Measurements from ENCODE around the gene RILPL2. TPM values are rescaled to one million over a fixed set of nuclear protein-coding genes. Genes with fewer than 3 reads are reported as not detected.
A peak's percentile ranks its signal among the peaks of the same experiment; 100 is the strongest.
"Not testable (repeated sequence)": the region's sequence is repeated elsewhere in the genome, so short reads cannot be mapped to it uniquely, and the experiment has no call there.

The RILPL2 gene
- polyA plus RNA-seq, 3 donors, result 19.3 to 25.1 (median 21.0) TPM

- H3K9me3 ChIP-seq (replicated peaks in 1 of 2; ENCODE audit: control insufficient read depth in 1 of 2, insufficient read depth in 1 of 2, low read length in 2 of 2), result no peaks in the 10 kb centered on the region
- no peak for TF ChIP-seq CTCF (IDR thresholded peaks at IDR 0.05)
- intact Hi-C loops (cut with micrococcal nuclease), result loop anchor here in 1 of 2 donors (5.0 kb wide), 2 partner anchors 76 to 124 kb away; partner anchors contain the start of genes KMT5A and TMED2
- Mint-ChIP-seq H3K27ac (peak within 1 kb of the TSS; percentile 99 to 100 (median 100)), H3K36me3 (peaks cover 7 to 12% of the 10 kb centered on the region in 2 donors), H3K4me1 (peaks cover 20% of the 10 kb centered on the region), H3K4me3 (peak within 1 kb of the TSS; percentile 97 to 99), H3K9me3 (no peaks in the 10 kb centered on the region), H3K27me3 (ENCODE audit: low read depth in 3 of 3) (no peaks in the 10 kb centered on the region)
- peak within 1 kb of the TSS; percentile 99 for H2AFZ ChIP-seq (ENCODE audit: insufficient read depth, low read depth, low read length, poor library complexity, severe bottlenecking)
- under 1% methylated on average over 38 of the region's 48 CpGs for WGBS (ENCODE audit: insufficient coverage)
- peak within 1 kb of the TSS; percentile 97 to 99 for H3K27ac ChIP-seq (ENCODE audit: low read depth in 1 of 2, low read length in 2 of 2)
- peak within 1 kb of the TSS; percentile 80 for H3K4me2 ChIP-seq (replicated peaks; ENCODE audit: extremely low read depth, low read length, poor library complexity, severe bottlenecking)
- peak within 1 kb of the TSS; percentile 56 to 98 (median 74) for H3K4me3 ChIP-seq (replicated peaks in 1 of 3; ENCODE audit: low read depth in 2 of 3, low read length in 3 of 3)
- DNase-seq, result peak; percentile 73 to 76 (median 74)
- H3K36me3 ChIP-seq (replicated peaks in 1 of 2; ENCODE audit: control insufficient read depth in 1 of 2, insufficient read depth in 2 of 2, low read length in 2 of 2), result peaks cover 0 to 4% of the 10 kb centered on the region in 2 donors
- no peaks in the 10 kb centered on the region for H3K27me3 ChIP-seq (ENCODE audit: control insufficient read depth in 2 of 2, insufficient read depth in 2 of 2, low read length in 2 of 2)
- H3K79me2 ChIP-seq (ENCODE audit: insufficient read depth, low read length), result peaks cover 47% of the 10 kb centered on the region
- H3K4me1 ChIP-seq (ENCODE audit: control insufficient read depth in 1 of 2, insufficient read depth in 2 of 2, low read length in 2 of 2), result peaks cover 16 to 18% of the 10 kb centered on the region in 2 donors
- peaks cover 10% of the 10 kb centered on the region for H4K20me1 ChIP-seq (ENCODE audit: insufficient read depth, low read length)
- H3K9ac ChIP-seq (ENCODE audit: insufficient read depth, low read length, poor library complexity, severe bottlenecking), result peak within 1 kb of the TSS; percentile 96
Measured at GRCh38 chr12:123457980-123458779, 21.7 kb upstream of the RILPL2 start, which contains the start of gene SNRNP35. TSS of gene SNRNP35 (plus strand) at chr12:123458139. CDS start at chr12:123465541, 7,402 bp downstream.

- Histone ChIP-seq H3K4me1 (ENCODE audit: control insufficient read depth in 1 of 2, insufficient read depth in 2 of 2, low read length in 2 of 2) (peaks cover 12 to 18% of the 10 kb centered on the region in 2 donors), H3K9me3 (replicated peaks in 1 of 2; ENCODE audit: control insufficient read depth in 1 of 2, insufficient read depth in 1 of 2, low read length in 2 of 2) (no peaks in the 10 kb centered on the region), H3K4me2 (replicated peaks; ENCODE audit: extremely low read depth, low read length, poor library complexity, severe bottlenecking) (no peak overlapping the region), H3K36me3 (replicated peaks in 1 of 2; ENCODE audit: control insufficient read depth in 1 of 2, insufficient read depth in 2 of 2, low read length in 2 of 2) (no peaks in the 10 kb centered on the region), H3K9ac (ENCODE audit: insufficient read depth, low read length, poor library complexity, severe bottlenecking) (no peak overlapping the region), H3K27me3 (ENCODE audit: control insufficient read depth in 2 of 2, insufficient read depth in 2 of 2, low read length in 2 of 2) (no peaks in the 10 kb centered on the region), H4K20me1 (ENCODE audit: insufficient read depth, low read length) (no peaks in the 10 kb centered on the region), H3K4me3 (replicated peaks in 1 of 3; ENCODE audit: low read depth in 2 of 3, low read length in 3 of 3) (no peak overlapping the region), H2AFZ (ENCODE audit: insufficient read depth, low read depth, low read length, poor library complexity, severe bottlenecking) (no peak overlapping the region), H3K79me2 (ENCODE audit: insufficient read depth, low read length) (no peaks in the 10 kb centered on the region), H3K27ac (ENCODE audit: low read depth in 1 of 2, low read length in 2 of 2) (no peak overlapping the region)
- no peak for TF ChIP-seq CTCF (IDR thresholded peaks at IDR 0.05)
- intact Hi-C loops (cut with micrococcal nuclease), result no loop called here
- peaks cover 16% of the 10 kb centered on the region for H3K4me1 Mint-ChIP-seq
- H3K36me3 Mint-ChIP-seq, result no peaks in the 10 kb centered on the region
- DNase-seq, result no peak
- no peak overlapping the region for H3K4me3 Mint-ChIP-seq
- WGBS (ENCODE audit: insufficient coverage), result no CpG with 5 or more reads among the region's 3 CpGs
- H3K9me3 Mint-ChIP-seq, result peaks cover 0 to 2% (median 0%) of the 10 kb centered on the region in 7 donors
- peak overlapping the region in 1 of 7 donors; percentile 35 for H3K27ac Mint-ChIP-seq
- peaks cover 0 to under 1% (median 0%) of the 10 kb centered on the region in 3 donors for H3K27me3 Mint-ChIP-seq (ENCODE audit: low read depth in 3 of 3)
Measured at GRCh38 chr12:123453165-123453564, 16.7 kb upstream of the RILPL2 start.

- H3K4me2 ChIP-seq (replicated peaks; ENCODE audit: extremely low read depth, low read length, poor library complexity, severe bottlenecking); DNase-seq; H3K36me3 ChIP-seq (replicated peaks in 1 of 2; ENCODE audit: control insufficient read depth in 1 of 2, insufficient read depth in 2 of 2, low read length in 2 of 2); H3K9me3 ChIP-seq (replicated peaks in 1 of 2; ENCODE audit: control insufficient read depth in 1 of 2, insufficient read depth in 1 of 2, low read length in 2 of 2); H3K36me3 Mint-ChIP-seq; H2AFZ ChIP-seq (ENCODE audit: insufficient read depth, low read depth, low read length, poor library complexity, severe bottlenecking); H3K27me3 Mint-ChIP-seq (ENCODE audit: low read depth in 3 of 3); H3K27me3 ChIP-seq (ENCODE audit: control insufficient read depth in 2 of 2, insufficient read depth in 2 of 2, low read length in 2 of 2); intact Hi-C loops (cut with micrococcal nuclease); H3K4me3 ChIP-seq (replicated peaks in 1 of 3; ENCODE audit: low read depth in 2 of 3, low read length in 3 of 3); H3K9me3 Mint-ChIP-seq; H3K9ac ChIP-seq (ENCODE audit: insufficient read depth, low read length, poor library complexity, severe bottlenecking); H4K20me1 ChIP-seq (ENCODE audit: insufficient read depth, low read length); H3K27ac ChIP-seq (ENCODE audit: low read depth in 1 of 2, low read length in 2 of 2); H3K79me2 ChIP-seq (ENCODE audit: insufficient read depth, low read length); H3K4me3 Mint-ChIP-seq: not testable (repeated sequence)
- peaks cover 21 to 24% of the 10 kb centered on the region in 2 donors for H3K4me1 ChIP-seq (ENCODE audit: control insufficient read depth in 1 of 2, insufficient read depth in 2 of 2, low read length in 2 of 2)
- Mint-ChIP-seq H3K4me1 (peaks cover 26% of the 10 kb centered on the region), H3K27ac (peak overlapping the region in 3 of 7 donors; percentile 35 to 81 (median 56))
- WGBS (ENCODE audit: insufficient coverage), result 0% methylated on average over 1 of the region's 1 CpG
Measured at GRCh38 chr12:123452276-123452550, 15.7 kb upstream of the RILPL2 start.

All from CD14-positive monocyte (primary cell).